ENCODE data around the gene LDAH. TPM values are rescaled to one million over a fixed set of nuclear protein-coding genes. Genes with fewer than 3 reads are reported as not detected.

LDAH gene
- total and polyA plus RNA-seq, 2 donors (not counting 1 experiment from before 2014, with no cell fraction given) = 9.0 to 31.3 TPM

DNA sequence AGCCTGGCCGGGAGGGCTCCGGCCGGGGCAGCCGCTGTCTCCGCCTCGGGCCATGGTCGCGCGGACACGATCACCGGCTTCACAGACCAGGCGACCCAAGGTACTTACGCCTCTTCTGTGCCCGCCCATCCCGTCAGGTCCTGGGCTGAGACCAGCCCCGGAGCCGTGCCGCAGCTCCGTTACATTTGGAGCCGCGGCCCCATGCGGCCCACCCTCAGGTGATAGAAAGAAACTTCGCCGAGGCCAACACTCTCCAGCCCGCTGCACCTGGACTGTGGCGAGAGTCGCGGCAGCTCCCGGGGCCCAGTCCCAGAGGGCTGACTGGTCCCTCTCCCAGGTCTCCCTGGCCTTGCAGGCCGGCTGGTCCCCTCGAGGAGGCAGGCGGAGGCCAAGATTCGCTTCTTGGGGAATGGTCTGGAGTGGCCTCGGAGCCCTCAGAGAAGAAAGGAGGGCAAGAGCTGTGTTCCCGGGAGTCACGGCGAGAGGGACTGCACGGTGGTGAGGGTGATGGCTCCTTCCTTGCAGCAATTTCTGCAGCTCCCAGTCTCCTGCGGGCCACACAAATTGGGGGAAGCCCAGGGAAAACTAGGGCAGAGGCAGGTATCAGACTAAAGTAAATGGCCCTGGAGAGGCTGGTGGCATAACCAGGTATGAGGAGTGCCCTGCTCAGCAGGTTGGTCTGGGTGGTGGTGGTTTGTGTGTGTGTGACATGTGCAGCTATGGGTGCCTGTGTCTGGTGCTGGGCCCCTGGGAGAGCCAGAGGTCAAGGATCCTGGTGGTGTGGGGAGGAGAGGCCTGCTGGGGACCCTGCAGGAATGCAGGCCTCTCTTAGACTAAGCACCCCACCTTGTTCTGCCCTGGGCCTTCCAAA is 155.1 kb downstream of the LDAH start:
- H3K4me3 Mint-ChIP-seq = peak overlapping the region; percentile 88
- DNase-seq (peak; percentile 53), ATAC-seq (ENCODE audit: low read depth) (peak; percentile 6)
- Histone ChIP-seq H3K27me3 (replicated peaks in 1 of 4; ENCODE audit: control extremely low read depth in 1 of 4, control insufficient read depth in 3 of 4, insufficient read depth in 4 of 4, low read length in 3 of 4) (peaks cover 0 to 83% (median 24%) of the 10 kb centered on the region in 4 experiments), H3K4me2 (replicated peaks; ENCODE audit: low read depth, low read length, poor library complexity, severe bottlenecking) (peak overlapping the region; percentile 80), H3K4me3 (ENCODE audit: control extremely low read depth in 1 of 5, extremely low read depth in 1 of 5, insufficient read depth in 1 of 5, low read depth in 2 of 5, low read length in 4 of 5) (peak overlapping the region in 4 of 5 experiments; percentile 54 to 71 (median 60)), H3K36me3 (replicated peaks in 1 of 2; ENCODE audit: control extremely low read depth in 1 of 2, control insufficient read depth in 1 of 2, extremely low read depth in 1 of 2, insufficient read depth in 2 of 2, low read length in 1 of 2) (peaks cover 0 to 11% of the 10 kb centered on the region in 2 experiments), H3K9me3 (ENCODE audit: control extremely low read depth in 1 of 3, control insufficient read depth in 2 of 3, insufficient read depth in 1 of 3, low read length in 2 of 3) (peaks cover 0 to 28% (median 0%) of the 10 kb centered on the region in 3 donors), H3K27ac (ENCODE audit: low read length in 2 of 2) (peak overlapping the region; percentile 34 to 51), H2AFZ (ENCODE audit: insufficient read depth, low read depth, low read length, poor library complexity, severe bottlenecking) (peak overlapping the region; percentile 53), H4K20me1 (ENCODE audit: control insufficient read depth, insufficient read depth, low read length, poor library complexity, severe bottlenecking) (no peaks in the 10 kb centered on the region), H3K9ac (ENCODE audit: low read length) (peak overlapping the region; percentile 69), H3K4me1 (ENCODE audit: control insufficient read depth in 2 of 2, insufficient read depth in 2 of 2, low read length in 2 of 2) (peaks cover 41 to 73% of the 10 kb centered on the region in 2 donors), H3K79me2 (ENCODE audit: control insufficient read depth, insufficient read depth, low read length) (peaks cover 3% of the 10 kb centered on the region)
- peak overlapping the region; percentile 83 for H3K27ac Mint-ChIP-seq
- 25% methylated on average over 39 of the region's 39 CpGs for WGBS (ENCODE audit: insufficient coverage)
- POLR2A ChIA-PET = interaction anchor here (2.6 to 3.3 kb wide), 2 partner anchors 9 to 220 kb away, joined by 17 to 74 read pairs; partner anchors contain the start of gene RHOB
- peaks cover 9% of the 10 kb centered on the region for H3K27me3 Mint-ChIP-seq
- peaks cover 40% of the 10 kb centered on the region for H3K4me1 Mint-ChIP-seq
- CTCF ChIA-PET = interaction anchor here (3.4 to 8.9 kb wide), 3 partner anchors 9 to 295 kb away, joined by 15 to 139 read pairs (median 88); partner anchors contain the start of gene HS1BP3
- TF ChIP-seq EZH2 (IDR thresholded peaks at IDR 0.05; ENCODE audit: borderline replicate concordance, insufficient read depth, low read depth, low read length, poor library complexity, severe bottlenecking) = no peak
- TF ChIP-seq, protein P1, sequence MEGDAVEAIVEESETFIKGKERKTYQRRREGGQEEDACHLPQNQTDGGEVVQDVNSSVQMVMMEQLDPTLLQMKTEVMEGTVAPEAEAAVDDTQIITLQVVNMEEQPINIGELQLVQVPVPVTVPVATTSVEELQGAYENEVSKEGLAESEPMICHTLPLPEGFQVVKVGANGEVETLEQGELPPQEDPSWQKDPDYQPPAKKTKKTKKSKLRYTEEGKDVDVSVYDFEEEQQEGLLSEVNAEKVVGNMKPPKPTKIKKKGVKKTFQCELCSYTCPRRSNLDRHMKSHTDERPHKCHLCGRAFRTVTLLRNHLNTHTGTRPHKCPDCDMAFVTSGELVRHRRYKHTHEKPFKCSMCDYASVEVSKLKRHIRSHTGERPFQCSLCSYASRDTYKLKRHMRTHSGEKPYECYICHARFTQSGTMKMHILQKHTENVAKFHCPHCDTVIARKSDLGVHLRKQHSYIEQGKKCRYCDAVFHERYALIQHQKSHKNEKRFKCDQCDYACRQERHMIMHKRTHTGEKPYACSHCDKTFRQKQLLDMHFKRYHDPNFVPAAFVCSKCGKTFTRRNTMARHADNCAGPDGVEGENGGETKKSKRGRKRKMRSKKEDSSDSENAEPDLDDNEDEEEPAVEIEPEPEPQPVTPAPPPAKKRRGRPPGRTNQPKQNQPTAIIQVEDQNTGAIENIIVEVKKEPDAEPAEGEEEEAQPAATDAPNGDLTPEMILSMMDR (IDR thresholded peaks at IDR 0.05) = no peak
- intact Hi-C loops (cut with micrococcal nuclease) = no loop called here
- H3K9me3 Mint-ChIP-seq (ENCODE audit: insufficient read depth) = no peaks in the 10 kb centered on the region
